SKM-1 treated with dmso at 0.1 percent for 144 hours (cell line): ENCODE data around the gene MYBPC3.
"Not testable (repeated sequence)": the region's sequence is repeated elsewhere in the genome, so short reads cannot be mapped to it uniquely, and the experiment has no call there.

Source experiments
- DNase-seq: peaks from one replicate; lab custom pipeline; 2025; ENCODE audit not compliant: unreplicated experiment; lab: John Stamatoyannopoulos, UW

The MYBPC3 gene

GRCh38 chr11:47338396-47339241 lies 13.9 kb downstream of the MYBPC3 start:
- DNase-seq = no peak

GRCh38 chr11:47337229-47337924 lies 15.1 kb downstream of the MYBPC3 start:
- DNase-seq = no peak

- DNase-seq = no peak
These were observed 15.9 kb downstream of the MYBPC3 start for GRCh38 chr11:47336595-47336994.

GRCh38 chr11:47335733-47336132 lies 16.8 kb downstream of the MYBPC3 start:
- DNase-seq = no peak

DNA sequence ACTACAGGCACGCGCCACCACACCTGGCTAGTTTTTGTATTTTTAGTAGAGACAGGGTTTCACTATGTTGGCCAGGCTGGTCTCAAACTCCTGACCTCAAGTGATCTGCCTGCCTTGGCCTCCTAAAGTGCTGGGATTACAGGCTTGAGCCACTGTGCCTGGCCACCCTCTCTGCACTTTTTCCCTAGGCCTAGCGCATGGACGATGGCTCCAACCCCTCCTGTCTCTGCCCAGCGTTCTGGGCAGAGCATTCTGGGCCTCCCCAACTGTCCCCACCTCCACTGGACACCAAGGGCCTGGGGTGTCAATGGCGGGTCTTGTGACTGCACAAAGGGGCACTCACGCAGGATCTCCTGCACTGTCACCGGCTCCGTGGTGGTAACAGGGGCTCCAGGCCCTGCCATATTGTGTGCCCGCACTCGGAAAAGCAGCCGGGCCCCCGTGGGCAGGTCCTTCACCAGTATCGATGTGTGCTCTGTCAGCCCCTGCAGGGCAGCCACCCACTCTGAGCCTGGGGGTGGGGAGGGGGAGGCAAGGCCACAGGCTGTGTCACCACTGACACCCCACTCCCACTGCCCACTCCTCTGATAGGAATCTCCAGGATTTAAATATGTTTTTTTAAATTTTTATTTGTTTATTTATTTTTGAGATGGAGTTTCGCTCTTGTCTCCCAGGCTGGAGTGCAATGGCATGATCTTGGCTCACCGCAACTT lies 17.6 kb downstream of the MYBPC3 start:
- not testable (repeated sequence) for DNase-seq

GRCh38 chr11:47333886-47334443 lies 18.5 kb downstream of the MYBPC3 start:
- DNase-seq = no peak

GRCh38 chr11:47333526-47333845 lies 19.0 kb downstream of the MYBPC3 start:
- no peak for DNase-seq

GRCh38 chr11:47332791-47333525 lies 19.5 kb downstream of the MYBPC3 start:
- no peak for DNase-seq

DNA sequence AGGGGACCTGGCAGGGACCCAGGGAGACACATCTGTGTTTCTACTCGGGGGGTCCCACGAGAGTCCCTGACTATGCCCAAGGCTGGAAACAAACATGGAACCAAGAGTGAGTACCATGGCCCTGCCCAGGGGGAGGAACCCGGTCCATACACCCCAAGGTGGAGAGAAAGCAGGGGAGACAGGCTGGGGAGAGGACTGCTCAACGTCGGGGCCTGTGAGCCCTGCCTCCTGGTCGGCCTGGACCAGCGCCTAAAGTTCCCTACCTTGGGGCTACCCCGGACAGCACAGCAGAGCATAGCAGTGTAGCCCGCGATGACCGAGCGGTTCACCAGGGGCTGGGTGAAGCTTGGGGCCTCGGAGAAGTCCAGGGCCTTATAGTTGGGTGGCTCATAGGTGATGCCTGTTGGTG lies 20.2 kb downstream of the MYBPC3 start:
- DNase-seq = no peak

- no peak for DNase-seq
These were observed 20.8 kb downstream of the MYBPC3 start for GRCh38 chr11:47331454-47332302.

GRCh38 chr11:47329987-47330931 lies 22.2 kb downstream of the MYBPC3 start:
- DNase-seq = no peak

DNA sequence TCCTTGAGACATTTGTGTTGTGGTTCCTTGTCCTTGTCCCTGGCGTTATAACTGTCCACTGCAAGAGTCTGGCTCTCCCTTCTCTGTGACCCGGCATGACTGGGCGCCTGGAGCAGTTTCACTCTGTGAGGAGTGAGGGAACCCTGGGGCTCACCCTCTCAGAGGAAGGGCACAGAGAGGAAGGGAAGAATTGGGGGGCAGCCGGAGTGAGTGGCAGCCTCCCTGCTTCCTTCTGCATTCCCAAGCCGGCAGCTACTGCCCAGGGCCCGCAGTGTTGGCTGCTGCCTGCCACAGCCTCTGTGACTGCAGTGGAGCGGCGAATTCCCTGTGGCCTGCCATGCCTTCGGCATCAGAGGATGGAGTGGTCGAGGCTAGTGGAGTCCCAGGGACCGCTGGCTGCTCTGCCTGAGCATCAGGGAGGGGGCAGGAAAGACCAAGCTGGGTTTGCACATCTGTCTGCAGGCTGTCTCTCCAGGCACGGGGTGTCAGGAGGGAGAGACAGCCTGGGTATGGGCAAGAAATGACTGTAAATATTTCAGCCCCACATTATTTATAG lies 23.0 kb downstream of the MYBPC3 start:
- DNase-seq = no peak

GRCh38 chr11:47328449-47329390 lies 23.8 kb downstream of the MYBPC3 start:
- no peak for DNase-seq

DNA sequence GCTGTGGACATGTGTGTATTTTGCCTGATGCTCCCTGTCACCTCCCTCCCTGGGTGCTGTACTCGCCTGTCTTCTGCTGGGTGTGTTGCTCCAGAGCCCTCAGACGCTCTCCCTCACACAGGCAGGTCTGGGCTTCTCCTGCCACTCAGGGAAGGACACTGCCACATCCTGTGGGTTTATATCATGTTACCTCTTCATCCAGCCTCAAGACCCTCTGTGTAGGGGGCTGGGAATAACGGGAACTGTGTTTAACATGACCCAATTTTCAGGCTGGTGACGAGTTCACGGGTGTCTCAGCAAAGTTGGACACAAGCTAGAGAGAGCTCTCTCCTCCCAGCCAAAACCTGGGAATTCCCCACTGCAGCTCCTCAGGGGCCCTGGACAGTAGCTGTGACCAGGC lies 24.6 kb downstream of the MYBPC3 start:
- DNase-seq = no peak

- DNase-seq = no peak
These were observed 25.5 kb downstream of the MYBPC3 start for GRCh38 chr11:47327025-47327424.

DNA sequence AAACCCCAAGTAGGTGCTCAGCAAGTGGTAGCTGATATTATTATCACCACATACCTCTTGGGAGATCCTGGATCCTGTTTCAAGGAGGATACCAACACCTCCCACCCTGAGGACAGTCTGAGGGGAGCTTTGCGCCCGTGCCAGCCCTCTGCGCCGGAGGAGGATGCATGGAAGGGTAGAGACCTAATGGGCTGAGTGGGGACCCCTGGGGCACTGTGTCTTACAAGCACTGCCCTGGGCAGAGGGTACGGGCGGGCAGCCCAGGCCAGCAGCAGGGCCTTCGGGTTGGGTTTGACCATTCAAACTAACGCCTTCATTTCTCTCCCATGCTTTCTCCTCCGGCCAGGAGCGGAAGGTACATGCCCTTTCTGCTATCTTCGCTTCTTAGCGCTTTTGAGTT lies 26.3 kb downstream of the MYBPC3 start:
- DNase-seq = no peak

GRCh38 chr11:47325271-47326041 lies 27.0 kb downstream of the MYBPC3 start:
- no peak for DNase-seq
